HG03520 (cell line): ENCODE measurements around the gene CHRNG.

Experiments used
- ATAC-seq: cut with Tn5 transposase; IDR thresholded peaks from one replicate; pipeline ENCODE4 v1.9.1; 2021; ENCODE audit warnings: mild to moderate bottlenecking, moderate library complexity; ENCODE audit not compliant: unreplicated experiment

CHRNG gene

DNA sequence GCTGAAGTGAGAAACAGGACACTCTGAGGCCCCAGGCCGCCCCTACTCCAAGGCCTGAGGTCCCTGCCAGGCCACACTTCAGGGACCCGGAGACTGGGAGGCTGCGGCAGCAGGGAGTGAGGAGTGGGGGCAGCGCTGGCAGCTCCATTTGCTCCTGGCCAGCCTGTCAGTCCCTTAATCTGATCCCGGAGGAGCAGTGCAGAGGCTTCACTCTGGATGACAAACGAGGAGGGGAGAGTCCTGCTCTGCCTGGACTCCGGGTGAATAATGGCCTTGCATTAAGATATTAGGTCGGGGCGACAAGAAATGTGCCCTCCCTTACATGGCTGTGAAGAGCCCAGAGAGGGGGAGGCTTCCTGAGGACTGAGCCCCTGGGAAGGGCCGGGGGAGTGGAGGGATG lies 33.6 kb upstream of the CHRNG start:
- no peak for ATAC-seq

- ATAC-seq, result no peak
These were observed 32.8 kb upstream of the CHRNG start for GRCh38 chr2:232506709-232507108.

DNA sequence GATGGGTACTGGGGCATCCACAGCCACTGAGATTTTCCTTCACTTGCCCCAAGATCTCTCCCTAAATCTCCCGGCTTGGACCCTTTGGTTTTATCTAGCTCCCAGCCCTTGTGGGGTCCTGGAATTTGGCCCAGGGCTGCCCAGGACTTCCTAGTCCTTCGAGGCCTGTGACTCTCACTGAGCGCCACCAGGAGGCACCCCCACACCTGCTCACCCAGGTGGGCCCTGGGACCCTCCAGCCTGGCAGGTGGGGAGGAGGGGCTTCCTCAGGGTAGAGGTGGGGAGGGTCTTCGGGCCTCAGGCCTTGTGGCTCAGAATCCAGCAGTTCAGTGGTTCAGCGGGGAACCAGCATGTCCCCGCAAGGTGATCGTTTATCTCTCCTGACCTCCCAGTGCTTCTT lies 31.2 kb upstream of the CHRNG start:
- ATAC-seq, result no peak

DNA sequence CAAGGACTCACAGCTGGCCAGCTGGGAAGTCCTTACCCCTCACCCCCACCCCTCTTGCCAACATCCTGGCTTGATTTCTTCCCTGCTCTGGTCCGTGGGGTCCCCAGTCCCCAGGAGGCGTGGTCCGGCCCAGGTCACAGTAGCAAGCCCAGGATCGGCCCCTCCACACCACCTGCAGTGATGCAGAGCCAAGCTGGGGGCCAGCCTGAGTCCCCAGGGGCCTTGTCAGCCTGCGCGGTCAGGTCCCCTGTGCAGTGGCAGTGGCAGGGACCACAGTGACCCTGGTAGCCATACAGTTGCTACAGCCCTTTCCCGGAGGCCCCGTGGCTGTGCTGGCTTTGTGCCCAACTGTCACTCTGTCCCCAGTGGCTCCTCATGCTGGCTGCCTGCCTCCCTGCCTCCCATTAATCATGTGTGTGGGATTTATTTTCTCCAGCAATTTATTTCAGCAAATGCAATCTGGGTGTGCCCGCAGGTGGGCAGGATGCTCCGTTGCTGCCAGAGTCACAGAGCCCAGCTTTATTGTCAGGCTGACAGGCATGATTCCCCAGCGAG lies 28.1 kb upstream of the CHRNG start:
- no peak for ATAC-seq

- ATAC-seq, result no peak
These were observed 26.9 kb upstream of the CHRNG start for GRCh38 chr2:232512602-232513001.

DNA sequence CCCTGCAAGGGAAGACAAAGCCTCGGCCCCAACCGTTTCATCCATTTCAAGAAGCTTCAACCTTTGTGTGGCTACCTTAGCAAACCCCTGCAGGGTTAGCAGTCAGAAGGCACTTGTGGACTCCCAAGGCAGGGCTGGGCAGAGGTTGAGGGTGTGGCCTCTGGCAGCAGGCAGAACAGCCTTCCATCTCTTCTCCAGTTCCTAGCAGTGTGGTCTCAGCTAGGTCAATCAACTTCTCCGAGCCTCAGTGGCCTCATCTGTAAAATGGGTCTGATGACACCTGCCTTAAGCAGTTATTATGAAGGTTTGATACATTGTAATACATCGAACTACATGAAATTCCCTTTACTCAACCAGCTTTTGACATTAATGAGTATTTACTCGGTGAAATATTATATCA lies 26.1 kb upstream of the CHRNG start:
- ATAC-seq, result no peak

DNA sequence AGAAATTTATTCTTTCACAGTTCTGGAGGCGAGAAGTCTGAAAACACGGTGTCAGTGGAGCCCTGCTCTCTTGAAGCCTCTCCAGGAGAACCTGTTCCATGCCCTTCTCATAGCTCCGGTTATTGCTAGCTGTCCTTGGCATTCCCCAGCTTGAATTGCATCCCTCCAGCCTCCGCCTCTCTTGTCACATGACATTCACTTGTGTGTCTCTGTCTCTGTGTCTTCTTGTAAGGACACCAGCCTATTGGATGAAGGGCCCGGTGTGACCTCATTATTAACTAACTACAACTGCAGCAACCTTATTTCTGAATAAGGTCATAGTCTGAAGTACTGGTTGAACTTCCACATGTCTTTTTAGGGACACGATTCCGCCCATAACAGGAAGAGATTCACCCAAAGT lies 23.9 kb upstream of the CHRNG start:
- ATAC-seq, result no peak

DNA sequence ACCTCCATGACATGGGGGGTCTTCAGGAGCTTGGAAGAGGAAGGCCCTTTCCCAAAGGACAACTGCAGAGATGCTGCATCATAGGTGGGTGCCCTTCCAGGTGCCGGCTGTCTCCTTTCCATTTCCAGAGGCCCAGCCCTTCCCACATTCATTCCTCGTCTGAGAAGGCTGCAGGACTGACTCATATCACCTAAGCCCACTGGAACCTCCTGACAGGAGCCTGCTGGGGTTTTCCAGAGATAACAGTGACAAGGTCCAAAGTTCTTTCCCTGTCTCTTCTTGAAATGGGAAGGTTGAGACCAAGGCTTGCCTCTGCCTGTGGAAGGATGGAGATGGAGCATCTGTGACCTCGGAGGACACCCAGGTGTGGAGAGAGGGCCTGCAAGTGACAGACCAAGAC lies 22.9 kb upstream of the CHRNG start:
- ATAC-seq, result no peak

DNA sequence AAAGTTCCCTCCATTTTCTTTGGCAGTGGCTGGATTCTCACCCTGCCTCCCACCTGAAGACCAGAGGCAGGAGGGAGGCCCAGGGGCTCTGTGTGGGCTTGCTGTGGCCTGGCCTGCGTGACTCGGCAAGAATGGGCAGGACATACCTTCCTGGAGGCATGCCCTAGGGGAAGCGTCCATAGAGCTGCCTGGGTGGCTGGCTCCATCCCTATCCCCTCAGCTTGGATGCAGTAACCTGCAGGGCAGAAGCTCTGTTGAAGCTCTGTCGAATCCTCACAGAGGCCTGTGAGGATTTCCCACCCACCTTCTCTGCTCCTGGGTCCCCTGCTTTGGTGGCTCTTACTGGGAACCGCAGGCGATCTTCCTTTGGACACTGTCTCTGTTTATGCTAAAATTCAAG lies 20.6 kb upstream of the CHRNG start:
- ATAC-seq, result no peak

DNA sequence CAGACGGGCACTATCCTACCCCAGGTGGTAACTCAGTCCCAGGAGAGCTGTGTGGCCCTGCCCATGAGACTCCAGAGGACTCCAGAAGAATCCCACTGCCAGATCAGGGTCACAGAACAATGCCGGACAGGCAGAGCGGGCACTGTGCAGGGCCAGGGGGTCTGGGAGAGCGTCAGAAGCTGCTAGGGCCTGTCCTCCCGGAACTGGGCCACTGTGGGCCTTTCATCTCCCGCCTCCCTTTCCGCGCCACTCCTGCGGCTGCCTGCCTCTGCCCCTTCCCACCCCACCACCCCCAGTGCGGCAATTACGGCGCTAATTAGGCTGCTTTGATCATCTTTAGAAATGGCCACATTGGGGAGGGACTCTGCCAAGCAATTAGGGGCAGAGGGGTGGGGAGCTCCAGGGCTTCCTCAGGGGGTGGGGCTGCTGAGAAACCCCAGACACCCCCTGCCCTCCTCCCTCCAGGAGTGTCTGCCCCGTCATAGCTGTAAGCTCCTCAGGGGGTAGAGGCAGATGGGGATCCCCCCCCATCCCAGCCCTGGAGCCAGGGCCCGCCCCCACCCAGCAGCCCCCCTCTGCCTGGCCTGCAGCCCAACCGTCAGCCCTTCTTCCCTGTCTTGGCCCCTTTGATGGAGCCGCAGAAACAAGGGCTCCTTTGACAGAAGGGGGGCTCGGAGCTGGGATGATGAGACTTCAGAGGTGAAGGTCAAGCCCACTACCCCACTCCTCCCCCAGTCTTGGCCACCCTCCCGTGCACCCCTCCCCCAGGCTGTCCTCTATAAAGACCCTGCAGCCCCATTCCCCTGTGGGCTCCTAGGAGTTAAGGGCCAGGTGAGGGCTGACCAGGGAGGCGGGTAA lies 19.7 kb upstream of the CHRNG start, which contains the start of gene PRSS56:
PRSS56 (plus strand) TSS at position 808 of the 858 bp plus-strand sequence. CDS start 211 bp downstream, outside the sequence.
- ATAC-seq, result no peak

DNA sequence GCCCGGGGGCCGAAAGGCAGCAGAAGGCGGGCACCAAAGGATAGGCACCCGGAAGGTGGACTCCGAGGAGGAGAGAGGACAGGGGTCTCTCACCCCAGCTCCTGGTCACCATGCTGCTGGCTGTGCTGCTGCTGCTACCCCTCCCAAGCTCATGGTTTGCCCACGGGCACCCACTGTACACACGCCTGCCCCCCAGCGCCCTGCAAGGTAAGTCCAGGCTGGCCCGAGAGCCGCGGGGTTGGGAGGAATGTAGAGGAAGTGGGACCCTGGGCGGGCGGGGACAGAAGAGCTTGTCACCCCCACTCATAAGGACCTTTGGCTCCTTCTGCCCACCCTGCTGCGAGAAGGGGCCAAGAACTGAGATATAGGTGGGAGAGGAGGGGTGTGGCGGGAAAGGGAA lies 19.0 kb upstream of the CHRNG start:
- ATAC-seq, result no peak

DNA sequence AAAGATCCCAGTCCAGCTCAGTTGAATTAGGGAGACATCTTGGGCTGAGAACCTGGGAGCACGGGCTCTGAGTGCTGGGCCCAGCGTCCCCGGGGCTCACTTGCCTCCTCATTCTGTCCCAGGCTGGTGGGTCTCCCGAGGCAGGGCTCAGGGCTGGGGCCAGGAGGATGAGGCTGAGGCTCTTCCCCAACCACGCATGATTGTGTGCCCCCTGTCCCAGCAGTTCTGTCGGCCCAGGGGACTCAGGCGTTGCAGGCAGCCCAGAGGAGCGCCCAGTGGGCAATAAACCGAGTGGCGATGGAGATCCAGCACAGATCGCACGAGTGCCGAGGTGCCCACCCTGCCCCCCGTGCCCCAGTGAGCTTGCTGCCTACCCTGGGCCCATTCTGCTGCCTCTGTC lies 18.4 kb upstream of the CHRNG start:
- no peak for ATAC-seq

GRCh38 chr2:232521959-232522622 lies 17.4 kb upstream of the CHRNG start:
- no peak for ATAC-seq

DNA sequence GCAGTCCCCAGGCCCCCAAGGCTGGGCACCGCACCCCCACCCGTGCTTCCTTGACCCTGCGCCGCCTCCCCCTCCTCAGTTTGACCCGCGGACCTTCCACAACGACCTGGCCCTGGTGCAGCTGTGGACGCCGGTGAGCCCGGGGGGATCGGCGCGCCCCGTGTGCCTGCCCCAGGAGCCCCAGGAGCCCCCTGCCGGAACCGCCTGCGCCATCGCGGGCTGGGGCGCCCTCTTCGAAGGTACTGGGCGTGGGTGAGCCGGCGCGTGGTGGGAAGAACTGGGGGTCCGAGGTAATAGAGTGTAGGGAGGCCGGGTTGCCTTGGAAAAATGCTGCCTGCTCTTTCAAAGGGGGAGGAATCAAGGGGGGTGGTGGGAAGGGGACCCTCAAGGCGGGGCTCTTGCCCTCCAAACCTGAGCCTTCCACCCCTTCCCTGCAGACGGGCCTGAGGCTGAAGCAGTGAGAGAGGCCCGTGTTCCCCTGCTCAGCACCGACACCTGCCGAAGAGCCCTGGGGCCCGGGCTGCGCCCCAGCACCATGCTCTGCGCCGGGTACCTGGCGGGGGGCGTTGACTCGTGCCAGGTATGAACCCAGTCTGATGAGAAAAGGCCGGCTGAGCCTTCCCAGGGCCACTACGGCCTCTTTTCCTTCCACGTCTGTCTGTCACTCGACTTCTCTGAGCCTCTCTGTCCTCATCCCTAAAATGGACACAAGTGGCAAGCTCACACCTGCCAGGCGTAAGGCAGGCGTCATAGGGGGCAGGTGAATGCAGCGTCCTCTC lies 16.7 kb upstream of the CHRNG start:
- ATAC-seq, result no peak

DNA sequence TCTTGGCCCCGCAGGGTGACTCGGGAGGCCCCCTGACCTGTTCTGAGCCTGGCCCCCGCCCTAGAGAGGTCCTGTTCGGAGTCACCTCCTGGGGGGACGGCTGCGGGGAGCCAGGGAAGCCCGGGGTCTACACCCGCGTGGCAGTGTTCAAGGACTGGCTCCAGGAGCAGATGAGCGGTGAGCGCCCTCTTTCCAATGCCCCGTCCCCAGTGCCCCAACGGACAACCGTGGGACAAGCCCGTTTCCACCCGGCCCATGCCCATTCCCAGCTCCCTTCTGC lies 16.1 kb upstream of the CHRNG start:
- no peak for ATAC-seq

DNA sequence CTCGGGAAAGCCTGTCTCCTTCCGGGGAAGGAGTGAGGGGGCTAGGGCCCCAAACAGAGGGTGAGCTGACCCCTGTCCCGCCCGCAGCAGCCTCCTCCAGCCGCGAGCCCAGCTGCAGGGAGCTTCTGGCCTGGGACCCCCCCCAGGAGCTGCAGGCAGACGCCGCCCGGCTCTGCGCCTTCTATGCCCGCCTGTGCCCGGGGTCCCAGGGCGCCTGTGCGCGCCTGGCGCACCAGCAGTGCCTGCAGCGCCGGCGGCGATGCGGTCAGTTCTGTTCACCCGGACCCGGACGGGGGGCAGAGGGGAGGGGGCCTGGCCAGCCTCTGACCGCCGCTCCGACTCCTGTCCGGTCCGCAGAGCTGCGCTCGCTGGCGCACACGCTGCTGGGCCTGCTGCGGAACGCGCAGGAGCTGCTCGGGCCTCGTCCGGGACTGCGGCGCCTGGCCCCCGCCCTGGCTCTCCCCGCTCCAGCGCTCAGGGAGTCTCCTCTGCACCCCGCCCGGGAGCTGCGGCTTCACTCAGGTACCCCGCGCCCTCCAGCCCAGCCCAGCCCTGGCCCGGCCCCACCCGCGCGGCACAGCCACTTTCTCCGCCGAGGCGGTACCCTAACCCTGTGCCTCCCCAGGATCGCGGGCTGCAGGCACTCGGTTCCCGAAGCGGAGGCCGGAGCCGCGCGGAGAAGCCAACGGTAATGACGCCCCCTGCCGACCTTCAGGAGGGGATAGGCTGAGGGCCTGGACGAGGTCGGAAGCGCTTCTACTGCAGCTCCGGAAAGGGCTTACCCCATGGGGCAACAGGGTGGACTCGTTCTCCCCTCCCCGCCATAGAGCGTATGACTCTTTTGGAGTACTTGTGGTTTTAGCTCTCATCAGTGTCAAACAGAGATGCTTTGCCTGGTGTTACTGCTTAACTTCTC lies 15.6 kb upstream of the CHRNG start:
- ATAC-seq, result no peak

- ATAC-seq, result no peak
These were observed 14.7 kb upstream of the CHRNG start for GRCh38 chr2:232524771-232525170.

DNA sequence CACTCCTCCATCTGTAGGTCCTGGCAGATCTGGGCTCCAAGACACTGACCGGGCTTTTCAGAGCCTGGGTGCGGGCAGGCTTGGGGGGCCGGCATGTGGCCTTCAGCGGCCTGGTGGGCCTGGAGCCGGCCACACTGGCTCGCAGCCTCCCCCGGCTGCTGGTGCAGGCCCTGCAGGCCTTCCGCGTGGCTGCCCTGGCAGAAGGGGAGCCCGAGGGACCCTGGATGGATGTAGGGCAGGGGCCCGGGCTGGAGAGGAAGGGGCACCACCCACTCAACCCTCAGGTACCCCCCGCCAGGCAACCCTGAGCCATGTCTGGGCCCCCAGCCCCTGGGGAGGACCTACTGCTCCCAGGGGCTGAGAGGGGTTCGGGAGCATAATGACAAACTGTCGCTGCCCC lies 14.3 kb upstream of the CHRNG start:
- ATAC-seq, result no peak

GRCh38 chr2:232525791-232526371 lies 13.6 kb upstream of the CHRNG start, which contains the start of gene CHRND:
CHRND (plus strand) TSS chr2:232526160; CDS start chr2:232526216, 56 bp downstream.
- no peak for ATAC-seq

GRCh38 chr2:232526372-232526941 lies 13.0 kb upstream of the CHRNG start:
- ATAC-seq, result no peak
